Activated CD4-positive, alpha-beta T cell treated with anti-CD3 and anti-CD28 coated beads for 1 hour (primary cell): ENCODE results near the gene SMCO1.
"Not testable (repeated sequence)": the region's sequence is repeated elsewhere in the genome, so short reads cannot be mapped to it uniquely, and the experiment has no call there.

Source experiments
- DNase-seq: peaks from one replicate; pipeline ENCODE4 v3.0.0-alpha.2; 2020

Gene SMCO1

GRCh38 chr3:196519718-196520082 is 4.6 kb upstream of the SMCO1 start:
- no peak for DNase-seq

- peak; percentile 26 for DNase-seq
Observed at GRCh38 chr3:196518966-196519717, 4.0 kb upstream of the SMCO1 start.

GRCh38 chr3:196517919-196518318 is 2.8 kb upstream of the SMCO1 start:
- no peak for DNase-seq

GRCh38 chr3:196517162-196517800 is 2.1 kb upstream of the SMCO1 start:
- DNase-seq: no peak

- no peak for DNase-seq
Observed at GRCh38 chr3:196514350-196514716, 813 bp downstream of the SMCO1 start.

GRCh38 chr3:196513697-196514349 is 1.3 kb downstream of the SMCO1 start:
- no peak for DNase-seq

GRCh38 chr3:196511646-196512425 is 3.3 kb downstream of the SMCO1 start:
- not testable (repeated sequence) for DNase-seq

GRCh38 chr3:196511108-196511507 is 4.0 kb downstream of the SMCO1 start:
- DNase-seq: not testable (repeated sequence)

GRCh38 chr3:196506687-196507086 is 8.5 kb downstream of the SMCO1 start:
- no peak for DNase-seq

GRCh38 chr3:196504556-196504955 is 10.6 kb downstream of the SMCO1 start:
- no peak for DNase-seq

- DNase-seq: not testable (repeated sequence)
Observed at GRCh38 chr3:196504077-196504398, 11.1 kb downstream of the SMCO1 start.

- peak; percentile 80 for DNase-seq
Observed at GRCh38 chr3:196503196-196504076, 11.7 kb downstream of the SMCO1 start, which contains the start of gene RNF168. RNF168 (minus strand) TSS chr3:196503768; CDS start chr3:196503173, 595 bp downstream.

- DNase-seq: peak; percentile 41
Observed at GRCh38 chr3:196502775-196503195, 12.4 kb downstream of the SMCO1 start.

GRCh38 chr3:196501316-196502044 is 13.7 kb downstream of the SMCO1 start:
- DNase-seq: no peak

GRCh38 chr3:196499807-196500524 is 15.2 kb downstream of the SMCO1 start:
- no peak for DNase-seq

GRCh38 chr3:196499061-196499460 is 16.1 kb downstream of the SMCO1 start:
- DNase-seq: no peak

- no peak for DNase-seq
Observed at GRCh38 chr3:196498297-196498696, 16.8 kb downstream of the SMCO1 start.

- no peak for DNase-seq
Observed at GRCh38 chr3:196496183-196496582, 19.0 kb downstream of the SMCO1 start.

GRCh38 chr3:196493292-196493691 is 21.9 kb downstream of the SMCO1 start:
- DNase-seq: no peak

GRCh38 chr3:196492080-196492479 is 23.1 kb downstream of the SMCO1 start:
- DNase-seq: no peak

GRCh38 chr3:196489747-196490146 is 25.4 kb downstream of the SMCO1 start:
- DNase-seq: no peak
